Activated naive CD4-positive, alpha-beta T cell treated with anti-CD3 and anti-CD28 coated beads, Interleukin-2, amount 10 ng/mL, durations not matched to agents 7 days and 5 days (primary cell): ENCODE results near the gene POLD2.

Source experiments
- CTCF ChIA-PET: fragments of 350-600 bp; sonication (Branson Sonifier 250); formaldehyde crosslinking; loops from one replicate; lab custom pipeline; 2021; ENCODE audit warnings: antibody characterized with exemption; lab: Charles Lee
- DNase-seq: peaks from one replicate; pipeline ENCODE4 v3.0.0-alpha.2; 2020
- H3K27ac Mint-ChIP-seq: one replicate; pipeline ENCODE4 v1.8.0; 2021; ENCODE audit warnings: mild to moderate bottlenecking, moderate library complexity, mixed read lengths
- H3K27me3 Mint-ChIP-seq: one replicate; pipeline ENCODE4 v1.8.0; 2021; ENCODE audit warnings: mild to moderate bottlenecking, mixed read lengths
- H3K36me3 Mint-ChIP-seq: one replicate; pipeline ENCODE4 v1.8.0; 2021; ENCODE audit warnings: mixed read lengths
- H3K4me1 Mint-ChIP-seq: one replicate; pipeline ENCODE4 v1.8.0; 2021; ENCODE audit warnings: mixed read lengths
- H3K4me3 Mint-ChIP-seq: one replicate; pipeline ENCODE4 v1.8.0; 2021; ENCODE audit warnings: mild to moderate bottlenecking, moderate library complexity, mixed read lengths
- H3K9me3 Mint-ChIP-seq: one replicate; pipeline ENCODE4 v1.8.0; 2021; ENCODE audit warnings: mixed read lengths

POLD2 gene

DNA sequence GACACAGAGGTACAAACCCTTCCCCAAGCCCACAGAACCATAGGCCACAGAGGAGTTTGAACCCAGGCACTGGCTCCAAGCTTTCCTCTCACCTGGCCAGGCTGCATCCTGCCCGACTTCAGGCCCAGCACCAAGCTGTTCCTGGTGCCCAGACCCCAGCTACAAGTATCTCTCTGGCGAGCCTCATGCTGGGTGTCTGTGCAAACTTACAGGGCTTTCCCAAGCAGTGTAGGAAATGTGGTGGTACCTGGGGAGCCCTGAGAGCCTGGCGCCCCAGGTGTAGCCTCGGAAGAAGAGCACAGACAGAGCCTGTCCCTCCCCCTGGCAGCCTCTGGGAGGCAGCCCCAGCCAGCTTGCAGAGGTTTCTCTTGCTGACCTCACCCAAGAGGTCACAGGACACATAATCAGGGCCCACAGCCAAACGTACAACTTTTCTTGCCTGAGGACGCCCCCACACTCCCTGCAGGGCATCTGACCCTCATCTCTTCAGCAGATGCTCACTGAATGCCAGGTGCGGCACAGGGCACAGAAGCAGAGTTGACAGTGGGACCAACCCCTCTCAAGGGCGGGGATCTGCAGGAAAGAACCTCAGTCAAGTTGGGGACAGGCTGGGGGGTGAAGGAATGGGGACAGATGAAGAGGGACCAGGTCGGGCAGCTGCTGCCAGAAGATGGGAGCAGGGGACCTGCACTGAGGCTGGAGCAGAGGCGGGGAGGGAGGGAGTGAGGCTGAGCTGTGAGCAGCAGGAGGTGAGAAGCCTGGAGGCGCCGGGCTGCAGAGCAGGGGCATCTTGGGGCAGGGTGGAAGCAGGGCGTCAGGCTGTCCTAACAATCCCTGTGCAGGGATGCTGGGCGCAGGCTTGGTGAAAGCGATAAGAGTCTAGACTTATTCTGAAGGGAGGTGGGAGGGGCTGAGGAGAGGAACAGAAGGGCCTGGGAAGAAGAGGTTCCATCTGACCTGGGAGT lies 34.0 kb upstream of the POLD2 start:
- peaks cover 21% of the 10 kb centered on the region for H3K27me3 Mint-ChIP-seq
- peak; percentile 14 for DNase-seq
- H3K9me3 Mint-ChIP-seq, result no peaks in the 10 kb centered on the region
- H3K4me1 Mint-ChIP-seq, result no peaks in the 10 kb centered on the region
- CTCF ChIA-PET, result no interaction called here
- H3K27ac Mint-ChIP-seq, result no peak overlapping the region
- no peaks in the 10 kb centered on the region for H3K36me3 Mint-ChIP-seq
- no peak overlapping the region for H3K4me3 Mint-ChIP-seq

GRCh38 chr7:44156453-44157010 lies 33.2 kb upstream of the POLD2 start:
- peak; percentile 14 for DNase-seq
- CTCF ChIA-PET, result no interaction called here
- peaks cover 17% of the 10 kb centered on the region for H3K27me3 Mint-ChIP-seq
- H3K4me1 Mint-ChIP-seq, result no peaks in the 10 kb centered on the region
- H3K9me3 Mint-ChIP-seq, result no peaks in the 10 kb centered on the region
- no peak overlapping the region for H3K27ac Mint-ChIP-seq
- no peaks in the 10 kb centered on the region for H3K36me3 Mint-ChIP-seq
- H3K4me3 Mint-ChIP-seq, result no peak overlapping the region

- H3K27me3 Mint-ChIP-seq, result peaks cover 12% of the 10 kb centered on the region
- peak; percentile 15 for DNase-seq
- no peaks in the 10 kb centered on the region for H3K36me3 Mint-ChIP-seq
- no peak overlapping the region for H3K27ac Mint-ChIP-seq
- H3K4me3 Mint-ChIP-seq, result no peak overlapping the region
- no peaks in the 10 kb centered on the region for H3K9me3 Mint-ChIP-seq
- no peaks in the 10 kb centered on the region for H3K4me1 Mint-ChIP-seq
- CTCF ChIA-PET, result interaction anchor here (1.2 kb wide), 1 partner anchor 14 kb away, joined by 3 read pairs; no protein-coding TSS in a partner anchor
Measured at GRCh38 chr7:44155191-44156185, 32.1 kb upstream of the POLD2 start.

DNA sequence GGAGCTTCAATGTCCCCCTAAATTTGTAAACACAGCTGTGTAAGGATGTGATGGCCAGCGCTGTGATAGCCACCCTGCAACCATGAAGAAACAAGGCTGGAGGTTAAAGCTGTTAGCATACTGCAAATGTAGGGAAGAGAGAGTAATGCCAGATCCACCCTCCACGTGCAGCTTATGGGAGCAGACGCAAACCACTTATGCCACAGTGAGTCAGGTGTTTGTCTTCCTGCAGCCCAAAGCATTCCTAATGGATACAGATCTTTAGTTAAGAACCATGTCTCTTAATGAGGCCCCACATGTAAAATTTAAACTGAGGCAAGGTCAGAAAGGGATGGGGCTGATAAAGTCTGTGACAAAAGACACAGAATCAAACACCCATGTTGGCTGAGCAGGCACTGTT lies 31.4 kb upstream of the POLD2 start:
- CTCF ChIA-PET, result interaction anchor here (1.2 kb wide), 1 partner anchor 13 kb away, joined by 3 read pairs; no protein-coding TSS in a partner anchor
- H3K4me1 Mint-ChIP-seq, result no peaks in the 10 kb centered on the region
- no peaks in the 10 kb centered on the region for H3K36me3 Mint-ChIP-seq
- no peaks in the 10 kb centered on the region for H3K9me3 Mint-ChIP-seq
- H3K27me3 Mint-ChIP-seq, result peaks cover 9% of the 10 kb centered on the region
- DNase-seq, result no peak
- H3K4me3 Mint-ChIP-seq, result no peak overlapping the region
- no peak overlapping the region for H3K27ac Mint-ChIP-seq

GRCh38 chr7:44153948-44154335 lies 30.6 kb upstream of the POLD2 start:
- no peaks in the 10 kb centered on the region for H3K36me3 Mint-ChIP-seq
- H3K4me3 Mint-ChIP-seq, result no peak overlapping the region
- CTCF ChIA-PET, result interaction anchor here (1.2 kb wide), 1 partner anchor 12 kb away, joined by 3 read pairs; no protein-coding TSS in a partner anchor
- no peak for DNase-seq
- H3K27me3 Mint-ChIP-seq, result peaks cover 8% of the 10 kb centered on the region
- no peaks in the 10 kb centered on the region for H3K4me1 Mint-ChIP-seq
- no peaks in the 10 kb centered on the region for H3K9me3 Mint-ChIP-seq
- H3K27ac Mint-ChIP-seq, result no peak overlapping the region

- Mint-ChIP-seq H3K27me3 (peaks cover 11% of the 10 kb centered on the region), H3K9me3 (no peaks in the 10 kb centered on the region), H3K36me3 (no peaks in the 10 kb centered on the region), H3K4me3 (no peak overlapping the region), H3K4me1 (no peaks in the 10 kb centered on the region), H3K27ac (no peak overlapping the region)
- DNase-seq, result no peak
- CTCF ChIA-PET, result no interaction called here
Measured at GRCh38 chr7:44152971-44153947, 29.9 kb upstream of the POLD2 start.

DNA sequence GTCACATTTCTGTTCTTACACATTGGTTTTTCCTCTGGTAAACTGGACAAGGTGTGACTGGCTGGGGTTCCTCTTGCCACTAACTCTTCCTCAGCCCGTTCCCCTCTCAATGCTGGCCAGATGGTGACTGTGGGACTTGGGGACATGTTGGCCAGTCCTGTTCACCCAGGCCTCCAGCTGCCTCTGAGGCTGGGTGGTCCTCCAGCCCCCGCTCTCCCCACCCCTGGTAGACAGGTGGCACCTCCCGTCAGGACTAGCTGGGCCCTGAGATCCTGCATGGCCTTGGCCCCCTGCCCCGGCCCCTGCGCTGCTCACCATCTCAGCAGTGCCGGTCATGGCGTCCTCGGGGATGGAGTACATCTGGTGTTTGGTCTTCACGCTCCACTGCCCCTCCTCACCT lies 28.6 kb upstream of the POLD2 start:
- no peak overlapping the region for H3K27ac Mint-ChIP-seq
- H3K9me3 Mint-ChIP-seq, result no peaks in the 10 kb centered on the region
- CTCF ChIA-PET, result no interaction called here
- peak; percentile 8 for DNase-seq
- H3K36me3 Mint-ChIP-seq, result no peaks in the 10 kb centered on the region
- peaks cover 23% of the 10 kb centered on the region for H3K27me3 Mint-ChIP-seq
- H3K4me1 Mint-ChIP-seq, result no peaks in the 10 kb centered on the region
- no peak overlapping the region for H3K4me3 Mint-ChIP-seq

DNA sequence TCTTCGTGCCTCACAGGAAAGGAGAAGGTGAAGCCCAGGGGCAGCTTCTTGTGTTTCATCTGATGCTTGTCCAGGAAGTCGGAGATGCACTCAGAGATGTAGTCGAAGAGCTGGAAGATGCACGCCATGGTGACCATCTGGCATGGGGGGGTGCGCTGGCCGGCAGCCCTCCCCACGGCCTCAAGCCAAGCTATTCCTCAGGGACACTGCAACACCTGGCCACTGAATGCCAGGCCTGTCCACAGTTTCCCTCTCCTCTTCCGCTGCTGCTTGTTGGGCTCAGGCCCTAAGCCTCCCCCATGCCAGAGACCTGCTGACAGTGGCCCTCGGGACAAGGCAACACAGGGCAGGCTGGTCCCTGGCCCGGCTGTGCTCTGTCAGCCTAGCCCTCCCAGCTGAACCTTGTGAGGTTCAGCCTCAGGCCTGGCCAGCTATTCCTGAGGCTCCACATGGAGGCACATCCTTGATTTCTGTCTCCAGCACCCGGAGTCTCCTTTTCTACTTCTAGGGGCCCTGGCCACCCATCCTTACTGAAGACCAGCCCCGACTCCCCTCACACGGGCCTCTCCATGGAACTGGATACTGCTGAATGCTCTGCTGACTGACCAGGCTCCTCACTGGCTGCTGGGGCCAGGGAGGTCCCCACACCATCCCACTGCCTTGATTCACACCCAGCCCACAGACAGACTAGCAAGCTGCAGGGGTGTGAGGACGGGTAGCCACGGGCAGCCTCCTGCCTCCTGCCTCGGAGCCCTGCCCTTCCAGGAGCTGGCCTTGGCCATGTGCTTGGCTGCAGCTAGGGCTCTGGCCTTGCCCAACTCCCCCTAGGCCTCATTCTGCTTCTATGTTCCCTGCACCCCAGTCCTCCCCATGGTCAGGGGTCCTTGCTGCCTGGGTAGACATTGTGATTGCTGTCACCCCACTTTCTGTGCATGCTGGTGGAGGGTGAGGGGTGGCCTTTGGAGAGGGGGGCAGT lies 27.9 kb upstream of the POLD2 start:
- no peaks in the 10 kb centered on the region for H3K9me3 Mint-ChIP-seq
- peaks cover 5% of the 10 kb centered on the region for H3K4me1 Mint-ChIP-seq
- DNase-seq, result peak; percentile 14
- H3K36me3 Mint-ChIP-seq, result no peaks in the 10 kb centered on the region
- no peak overlapping the region for H3K27ac Mint-ChIP-seq
- peaks cover 29% of the 10 kb centered on the region for H3K27me3 Mint-ChIP-seq
- H3K4me3 Mint-ChIP-seq, result no peak overlapping the region
- CTCF ChIA-PET, result no interaction called here

- peak; percentile 14 for DNase-seq
- CTCF ChIA-PET, result no interaction called here
Measured at GRCh38 chr7:44150466-44150832, 27.1 kb upstream of the POLD2 start.

DNA sequence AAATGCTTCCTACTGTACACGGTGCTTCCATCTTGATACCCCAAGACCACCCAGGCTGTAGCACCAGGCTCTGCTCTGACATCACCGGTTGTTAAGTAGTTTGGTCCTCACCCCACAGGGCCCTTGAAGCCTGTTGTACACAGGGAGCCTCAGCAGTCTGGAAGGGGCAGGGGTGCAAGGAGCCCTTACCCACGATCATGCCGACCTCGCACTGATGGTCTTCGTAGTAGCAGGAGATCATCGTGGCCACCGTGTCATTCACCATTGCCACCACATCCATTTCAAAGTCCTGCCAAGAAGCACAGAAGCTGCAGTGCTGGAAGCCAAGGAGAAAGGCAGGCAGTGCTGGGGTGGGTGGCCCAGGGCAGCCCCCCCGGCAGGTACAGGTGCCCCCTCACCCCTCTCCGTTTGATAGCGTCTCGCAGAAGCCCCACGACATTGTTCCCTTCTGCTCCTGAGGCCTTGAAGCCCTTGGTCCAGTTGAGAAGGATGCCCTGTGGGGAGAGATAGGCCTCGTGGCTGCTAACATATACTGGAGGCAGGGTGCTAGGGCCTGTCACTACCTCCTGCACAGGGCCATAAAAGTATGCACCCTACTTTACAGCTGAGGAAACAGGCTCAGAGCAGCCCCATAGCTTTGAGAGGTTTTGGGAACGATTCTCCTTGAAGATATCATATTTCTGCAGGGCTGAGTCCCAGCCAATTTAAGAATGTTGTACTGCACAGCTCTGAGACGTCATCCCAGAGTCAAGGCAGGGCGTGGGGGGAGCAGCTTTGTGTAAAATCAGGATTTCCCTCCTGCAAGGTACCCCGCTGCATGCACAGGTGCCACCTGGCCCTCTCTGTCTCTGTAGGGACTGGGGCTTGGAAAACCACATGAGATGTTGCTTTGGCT lies 26.5 kb upstream of the POLD2 start:
- peak; percentile 5 for DNase-seq
- H3K27ac Mint-ChIP-seq, result no peak overlapping the region
- no peaks in the 10 kb centered on the region for H3K36me3 Mint-ChIP-seq
- CTCF ChIA-PET, result no interaction called here
- no peaks in the 10 kb centered on the region for H3K9me3 Mint-ChIP-seq
- H3K27me3 Mint-ChIP-seq, result peaks cover 38% of the 10 kb centered on the region
- H3K4me3 Mint-ChIP-seq, result no peak overlapping the region
- peaks cover 16% of the 10 kb centered on the region for H3K4me1 Mint-ChIP-seq

More at GRCh38 chr7:44150466-44150832, 27.1 kb upstream of the POLD2 start:
- peaks cover 11% of the 10 kb centered on the region for H3K4me1 Mint-ChIP-seq
- H3K36me3 Mint-ChIP-seq, result no peaks in the 10 kb centered on the region
- H3K27ac Mint-ChIP-seq, result no peak overlapping the region
- H3K4me3 Mint-ChIP-seq, result no peak overlapping the region
- H3K9me3 Mint-ChIP-seq, result no peaks in the 10 kb centered on the region
- peaks cover 36% of the 10 kb centered on the region for H3K27me3 Mint-ChIP-seq

DNA sequence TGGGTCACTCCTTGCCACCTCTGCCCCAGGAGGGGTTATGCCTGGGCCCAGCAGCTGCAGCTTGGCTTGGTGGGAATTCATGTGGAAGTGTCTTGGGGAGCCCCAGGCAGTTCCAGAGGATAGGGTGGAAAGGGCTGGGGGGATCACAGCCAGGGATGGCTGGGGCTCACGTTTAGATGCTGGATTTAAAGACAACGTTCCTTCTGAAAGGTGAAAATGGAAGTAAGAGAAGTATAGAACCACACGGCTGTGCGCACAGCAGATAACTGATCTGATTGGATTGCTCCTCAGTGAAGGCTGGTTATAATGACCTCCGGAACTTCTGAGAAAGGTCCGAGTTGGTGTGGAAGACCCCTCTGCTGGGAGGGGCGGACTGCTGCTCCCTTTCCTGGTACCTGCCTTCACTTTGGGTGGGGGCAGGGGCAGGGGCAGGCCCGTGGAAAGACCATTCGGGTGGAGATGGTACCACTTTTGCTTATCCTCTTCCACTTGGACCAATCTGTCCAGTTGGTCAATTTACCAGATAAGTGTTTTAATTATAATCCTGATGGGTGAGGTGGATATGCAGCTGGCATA lies 25.7 kb upstream of the POLD2 start:
- Mint-ChIP-seq H3K4me1 (peaks cover 16% of the 10 kb centered on the region), H3K27me3 (peaks cover 45% of the 10 kb centered on the region), H3K27ac (no peak overlapping the region), H3K9me3 (no peaks in the 10 kb centered on the region), H3K36me3 (no peaks in the 10 kb centered on the region), H3K4me3 (no peak overlapping the region)
- CTCF ChIA-PET, result no interaction called here
- DNase-seq, result peak; percentile 9
